Measurements from ENCODE around the gene GOT1.

Gene GOT1

DNA sequence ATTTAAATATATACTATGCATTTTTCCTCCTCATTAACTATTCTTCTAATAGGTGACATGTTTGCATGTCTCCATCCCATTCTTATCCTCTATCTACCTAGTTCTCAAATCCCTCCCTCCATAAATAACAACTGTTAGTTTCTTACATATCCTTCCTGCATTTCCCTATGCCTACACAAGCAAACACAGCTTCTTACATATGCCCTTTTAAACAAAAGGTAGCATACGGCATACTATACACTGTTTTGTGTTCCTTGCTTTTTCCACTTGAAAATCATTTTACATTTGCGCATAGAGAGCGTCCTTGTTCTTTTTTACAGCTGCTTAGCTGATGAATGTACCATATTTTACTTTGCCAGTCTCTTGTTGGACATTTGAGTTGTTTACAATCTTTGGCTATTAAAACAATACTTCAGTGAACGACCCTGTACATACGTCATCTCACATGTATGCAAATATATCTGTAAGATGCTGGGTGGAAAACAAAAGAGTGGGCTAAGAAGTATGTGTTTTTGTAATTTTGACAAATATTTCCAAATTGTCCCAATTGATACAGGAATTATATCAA lies 7.8 kb downstream of the GOT1 start:
- Mint-ChIP-seq H3K27ac (no peak overlapping the region), H3K36me3 (peaks cover 43% of the 10 kb centered on the region), H3K4me1 (peaks cover 6% of the 10 kb centered on the region), H3K4me3 (no peak overlapping the region), H3K9me3 (no peaks in the 10 kb centered on the region)
- ATAC-seq (no peak), DNase-seq (ENCODE audit: low spot score in 2 of 2) (no peak)

DNA sequence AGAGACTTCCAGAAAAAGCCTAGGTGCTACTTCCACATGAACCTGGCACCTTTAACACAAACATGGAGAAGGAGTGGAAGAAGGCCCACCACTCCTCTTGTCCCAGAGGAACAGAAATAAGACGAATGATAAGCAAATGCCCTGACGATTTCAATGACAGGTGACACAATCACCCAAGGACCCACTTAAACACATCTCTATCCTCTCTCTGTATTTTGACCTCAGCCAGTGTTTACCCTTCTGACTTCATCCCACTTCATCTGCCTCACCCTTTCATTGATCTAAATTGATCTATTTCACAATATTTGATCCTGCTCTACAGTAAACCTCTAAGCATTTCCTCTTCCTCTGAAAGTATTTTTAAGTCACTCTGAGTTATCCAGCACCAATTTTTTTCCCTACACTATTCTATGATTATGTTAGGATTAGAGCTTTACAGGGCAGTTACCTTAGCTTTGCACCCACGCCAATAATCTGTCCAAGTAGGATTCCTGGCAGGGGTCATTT lies 9.1 kb downstream of the GOT1 start:
- Mint-ChIP-seq H3K9me3 (no peaks in the 10 kb centered on the region), H3K4me1 (peaks cover 6% of the 10 kb centered on the region), H3K36me3 (peaks cover 48% of the 10 kb centered on the region), H3K27ac (no peak overlapping the region), H3K4me3 (no peak overlapping the region)
- ATAC-seq = no peak
- DNase-seq (ENCODE audit: low spot score in 2 of 2) = no peak

DNA sequence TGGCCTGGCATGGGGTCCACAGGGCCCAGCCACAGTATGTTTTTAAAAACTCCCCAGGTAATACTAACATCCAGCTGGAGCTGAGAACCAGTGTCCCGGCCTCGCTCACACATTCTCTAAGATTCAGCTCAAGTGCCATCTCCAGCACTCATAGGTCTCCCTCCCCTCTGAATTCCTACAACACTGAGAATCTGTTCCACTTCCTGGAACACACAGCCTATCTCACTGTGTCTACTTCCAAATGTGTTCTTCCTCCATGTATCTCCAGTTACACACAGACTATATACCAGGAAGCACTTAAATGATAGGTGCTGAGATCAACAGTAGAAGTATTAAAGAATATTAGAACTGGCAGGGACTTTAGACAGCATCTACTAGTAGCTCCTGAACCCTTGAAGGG lies 10.7 kb downstream of the GOT1 start:
- DNase-seq (ENCODE audit: low spot score in 2 of 2) (no peak), ATAC-seq (no peak)
- Mint-ChIP-seq H3K9me3 (no peaks in the 10 kb centered on the region), H3K27ac (no peak overlapping the region), H3K4me3 (no peak overlapping the region), H3K36me3 (peaks cover 44% of the 10 kb centered on the region), H3K4me1 (peaks cover 16% of the 10 kb centered on the region)

DNA sequence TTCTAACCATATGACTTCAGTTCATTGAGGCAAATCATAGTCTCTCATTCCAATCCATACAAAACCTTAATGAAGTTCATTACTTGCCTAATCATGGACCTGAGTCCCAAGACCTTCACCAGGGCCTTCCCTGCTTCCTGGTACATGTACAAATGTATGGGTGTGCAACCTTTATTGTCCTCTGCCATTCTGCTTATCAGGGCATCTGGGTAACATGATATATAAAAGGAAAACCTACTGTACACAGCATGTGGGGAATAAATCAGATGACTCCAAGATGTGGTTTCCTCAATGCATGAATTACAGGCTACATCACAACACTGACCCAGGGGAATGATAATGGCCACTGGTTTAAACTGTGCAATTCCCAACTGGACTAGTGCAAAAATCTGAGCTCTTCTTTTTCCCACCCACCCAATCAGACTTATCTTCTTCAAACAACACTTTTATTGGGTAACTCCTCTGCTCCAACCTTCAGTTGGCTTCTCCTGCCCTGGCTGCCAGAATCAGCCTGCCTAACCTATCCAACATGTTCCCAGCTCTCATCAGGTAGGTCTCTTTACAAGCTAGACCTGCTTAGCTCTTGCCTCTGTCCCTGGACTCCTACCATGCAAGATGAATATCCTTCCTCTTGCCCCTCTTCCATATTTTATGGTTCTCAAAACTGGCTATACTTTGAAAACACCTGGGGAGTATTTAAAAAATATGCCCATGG lies 11.4 kb downstream of the GOT1 start:
- Mint-ChIP-seq H3K27ac (no peak overlapping the region), H3K9me3 (no peaks in the 10 kb centered on the region), H3K4me3 (no peak overlapping the region), H3K4me1 (peaks cover 22% of the 10 kb centered on the region), H3K36me3 (peaks cover 41% of the 10 kb centered on the region)
- ATAC-seq (no peak), DNase-seq (ENCODE audit: low spot score in 2 of 2) (no peak)

DNA sequence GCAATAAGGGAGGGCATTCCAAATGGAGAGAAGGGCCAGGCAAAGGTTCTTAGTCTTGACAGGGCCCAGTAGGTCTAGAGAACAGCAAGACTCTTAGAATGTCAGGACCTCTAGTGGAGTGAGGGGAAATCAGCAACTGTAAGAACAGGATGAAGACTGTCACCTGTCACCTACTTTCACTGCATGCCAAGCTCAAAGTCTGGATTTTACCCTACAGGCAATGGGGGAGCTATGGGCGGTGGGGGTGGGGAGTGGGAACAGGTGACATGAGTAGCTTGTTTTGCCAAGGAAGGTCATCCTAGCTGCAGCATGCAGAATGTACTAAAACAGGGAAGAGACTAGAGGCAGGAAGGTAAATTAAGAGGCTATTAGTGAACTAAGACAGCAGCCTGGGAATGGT lies 18.3 kb downstream of the GOT1 start:
- H3K27ac Mint-ChIP-seq = peak overlapping the region; percentile 50
- peaks cover 21% of the 10 kb centered on the region for H3K4me1 Mint-ChIP-seq
- DNase-seq (ENCODE audit: low spot score in 2 of 2) = no peak
- no peak overlapping the region for H3K4me3 Mint-ChIP-seq
- H3K36me3 Mint-ChIP-seq = peaks cover 23% of the 10 kb centered on the region
- no peak for ATAC-seq
- H3K9me3 Mint-ChIP-seq = no peaks in the 10 kb centered on the region

DNA sequence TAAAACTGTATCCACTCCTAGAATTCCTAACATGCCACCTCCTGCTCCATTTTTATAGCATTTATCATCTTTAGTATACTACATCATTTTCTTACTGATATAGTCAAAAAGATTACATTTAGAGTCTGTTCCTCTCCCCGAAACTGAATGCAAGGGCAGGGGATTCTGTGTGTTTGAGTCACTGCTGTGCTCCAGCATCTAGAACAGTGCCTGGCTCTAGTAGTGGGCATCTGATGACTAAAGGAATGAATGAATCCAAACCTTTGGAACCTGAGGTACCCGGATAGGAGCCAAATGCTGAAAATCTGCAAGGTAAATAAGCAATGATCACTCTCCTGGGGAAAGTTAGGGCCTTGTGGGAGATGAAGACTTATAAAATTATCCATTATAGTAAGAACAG lies 18.9 kb downstream of the GOT1 start:
- Mint-ChIP-seq H3K4me3 (no peak overlapping the region), H3K36me3 (peaks cover 29% of the 10 kb centered on the region), H3K27ac (peak overlapping the region; percentile 50), H3K4me1 (peaks cover 21% of the 10 kb centered on the region), H3K9me3 (no peaks in the 10 kb centered on the region)
- ATAC-seq = no peak
- DNase-seq (ENCODE audit: low spot score in 2 of 2) = no peak

- H3K4me3 Mint-ChIP-seq = no peak overlapping the region
- H3K36me3 Mint-ChIP-seq = peaks cover 27% of the 10 kb centered on the region
- peaks cover 21% of the 10 kb centered on the region for H3K4me1 Mint-ChIP-seq
- no peaks in the 10 kb centered on the region for H3K9me3 Mint-ChIP-seq
- no peak overlapping the region for H3K27ac Mint-ChIP-seq
- DNase-seq (ENCODE audit: low spot score in 2 of 2) (no peak), ATAC-seq (no peak)
These were observed 19.5 kb downstream of the GOT1 start for GRCh38 chr10:99410876-99411275.

DNA sequence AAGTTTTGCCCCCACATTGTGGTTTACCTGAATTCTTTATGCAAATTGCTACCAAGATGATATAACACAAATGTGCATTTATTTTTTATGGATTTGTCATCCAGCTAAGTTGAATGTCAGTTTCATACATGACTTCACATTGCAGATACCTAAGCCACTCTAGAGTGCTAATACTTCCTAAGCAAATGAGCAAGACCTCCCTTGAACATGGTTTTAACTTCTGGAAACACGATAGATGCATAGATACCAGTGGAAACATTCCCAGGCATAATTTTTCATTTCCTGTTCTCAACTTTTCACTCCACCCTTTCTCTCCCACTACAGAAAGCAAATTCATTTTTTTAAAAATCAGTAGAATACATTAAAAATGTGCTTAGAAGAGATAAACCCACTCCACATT lies 20.3 kb downstream of the GOT1 start:
- Mint-ChIP-seq H3K4me3 (no peak overlapping the region), H3K9me3 (no peaks in the 10 kb centered on the region), H3K36me3 (peaks cover 28% of the 10 kb centered on the region), H3K4me1 (peaks cover 17% of the 10 kb centered on the region), H3K27ac (no peak overlapping the region)
- DNase-seq (ENCODE audit: low spot score in 2 of 2) (no peak), ATAC-seq (no peak)

GRCh38 chr10:99406149-99406548 lies 24.3 kb downstream of the GOT1 start:
- DNase-seq (ENCODE audit: low spot score in 2 of 2) = no peak
- H3K36me3 Mint-ChIP-seq = peaks cover 58% of the 10 kb centered on the region
- H3K9me3 Mint-ChIP-seq = no peaks in the 10 kb centered on the region
- no peak for ATAC-seq
- H3K4me1 Mint-ChIP-seq = no peaks in the 10 kb centered on the region
- H3K27ac Mint-ChIP-seq = no peak overlapping the region
- no peak overlapping the region for H3K4me3 Mint-ChIP-seq

DNA sequence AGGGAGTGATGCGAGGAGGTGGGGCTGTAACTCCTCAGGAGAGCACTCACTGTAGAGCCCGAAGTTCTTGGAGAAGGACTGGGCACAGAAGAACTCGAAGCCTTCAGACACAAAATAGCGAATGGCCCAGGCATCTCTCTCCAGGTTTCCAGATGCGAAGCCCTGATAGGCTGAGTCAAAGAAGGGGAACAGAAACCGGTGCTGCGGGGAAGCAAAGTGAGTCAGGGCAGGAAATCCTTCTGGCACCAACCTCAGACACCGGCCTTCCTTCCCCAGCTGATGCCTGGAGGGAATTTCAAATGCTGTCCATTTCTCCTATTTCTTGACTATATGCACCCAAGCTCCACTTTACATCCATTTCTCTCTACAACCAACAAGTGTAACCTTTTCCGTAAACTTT lies 26.8 kb downstream of the GOT1 start:
- Mint-ChIP-seq H3K9me3 (no peaks in the 10 kb centered on the region), H3K27ac (no peak overlapping the region), H3K4me3 (no peak overlapping the region), H3K4me1 (no peaks in the 10 kb centered on the region), H3K36me3 (peaks cover 79% of the 10 kb centered on the region)
- DNase-seq (ENCODE audit: low spot score in 2 of 2) = no peak
- ATAC-seq = no peak

- H3K36me3 Mint-ChIP-seq = peaks cover 88% of the 10 kb centered on the region
- no peaks in the 10 kb centered on the region for H3K4me1 Mint-ChIP-seq
- ATAC-seq (no peak), DNase-seq (ENCODE audit: low spot score in 2 of 2) (no peak)
- no peak overlapping the region for H3K4me3 Mint-ChIP-seq
- no peak overlapping the region for H3K27ac Mint-ChIP-seq
- H3K9me3 Mint-ChIP-seq = no peaks in the 10 kb centered on the region
These were observed 30.8 kb downstream of the GOT1 start for GRCh38 chr10:99399664-99400063.

GRCh38 chr10:99396471-99396870 lies 34.0 kb downstream of the GOT1 start:
- H3K27ac Mint-ChIP-seq = peak overlapping the region; percentile 66
- DNase-seq (ENCODE audit: low spot score in 2 of 2) = no peak
- H3K4me1 Mint-ChIP-seq = peaks cover 7% of the 10 kb centered on the region
- no peak for ATAC-seq
- H3K4me3 Mint-ChIP-seq = no peak overlapping the region
- no peaks in the 10 kb centered on the region for H3K9me3 Mint-ChIP-seq
- H3K36me3 Mint-ChIP-seq = peaks cover 57% of the 10 kb centered on the region

DNA sequence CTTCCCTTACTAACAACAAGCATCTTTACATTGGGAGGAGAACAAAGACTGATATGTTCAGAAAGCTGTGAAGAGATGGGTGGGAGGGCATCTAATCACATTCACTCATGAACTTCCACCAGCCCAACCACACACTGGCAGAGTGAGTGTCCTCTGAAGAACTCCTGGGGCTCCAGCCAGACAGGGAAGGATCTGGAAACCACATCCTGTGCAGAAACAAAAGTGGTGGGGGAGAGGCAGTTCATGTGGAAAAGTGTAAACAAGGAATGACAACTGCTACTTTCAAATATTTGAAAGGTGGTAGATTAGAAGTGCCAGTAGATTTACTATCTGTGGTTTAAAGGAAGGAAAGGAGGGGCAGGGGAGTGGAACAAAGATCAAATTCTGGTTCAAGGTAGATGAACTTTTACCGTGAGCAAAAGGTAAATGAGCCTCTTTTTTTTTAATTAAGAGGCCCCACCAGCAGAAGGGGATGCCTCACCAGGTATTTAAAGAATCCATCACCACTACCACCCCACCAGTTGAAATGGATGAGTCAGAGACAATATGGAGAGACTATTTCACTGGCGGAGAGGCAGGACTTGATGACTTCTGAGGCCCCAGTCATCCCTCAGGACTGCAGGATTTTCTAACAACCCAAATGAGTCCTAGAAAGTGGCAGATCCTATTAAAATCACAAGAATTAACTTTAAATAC lies 34.5 kb downstream of the GOT1 start:
- no peak for ATAC-seq
- H3K36me3 Mint-ChIP-seq = peaks cover 51% of the 10 kb centered on the region
- H3K4me3 Mint-ChIP-seq = no peak overlapping the region
- DNase-seq (ENCODE audit: low spot score in 2 of 2) = no peak
- peaks cover 7% of the 10 kb centered on the region for H3K4me1 Mint-ChIP-seq
- peak overlapping the region; percentile 66 for H3K27ac Mint-ChIP-seq
- H3K9me3 Mint-ChIP-seq = no peaks in the 10 kb centered on the region

GRCh38 chr10:99394761-99395386 lies 35.5 kb downstream of the GOT1 start:
- ATAC-seq (no peak), DNase-seq (ENCODE audit: low spot score in 2 of 2) (no peak)
- Mint-ChIP-seq H3K27ac (peak overlapping the region; percentile 66), H3K4me3 (no peak overlapping the region), H3K4me1 (peaks cover 7% of the 10 kb centered on the region), H3K9me3 (no peaks in the 10 kb centered on the region), H3K36me3 (peaks cover 41% of the 10 kb centered on the region)

DNA sequence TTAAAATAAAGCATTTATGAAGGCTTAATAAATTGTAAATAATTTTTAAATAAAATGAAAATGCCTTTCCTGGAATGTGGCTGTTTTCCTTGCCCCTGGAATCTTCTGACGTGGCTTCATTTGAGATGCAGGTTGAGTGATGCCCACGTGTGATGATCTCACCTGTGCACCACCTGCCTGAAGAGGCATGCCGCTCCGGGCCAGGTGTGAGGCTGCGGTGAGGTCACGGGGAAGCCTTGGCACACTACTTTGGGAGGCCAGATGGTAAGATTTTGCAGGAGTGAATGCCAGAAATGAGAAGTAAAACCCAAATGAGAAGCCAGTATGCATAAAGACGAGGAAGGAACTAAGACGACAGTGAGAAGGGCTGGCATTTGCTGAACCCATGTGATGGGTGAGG lies 36.2 kb downstream of the GOT1 start:
- H3K9me3 Mint-ChIP-seq = no peaks in the 10 kb centered on the region
- ATAC-seq = no peak
- no peak overlapping the region for H3K27ac Mint-ChIP-seq
- peaks cover 35% of the 10 kb centered on the region for H3K36me3 Mint-ChIP-seq
- peaks cover 7% of the 10 kb centered on the region for H3K4me1 Mint-ChIP-seq
- no peak for DNase-seq (ENCODE audit: low spot score in 2 of 2)
- H3K4me3 Mint-ChIP-seq = no peak overlapping the region
